PC-3 (cell line): Measurements from ENCODE around the gene PKP2. TPM values are rescaled to one million over a fixed set of nuclear protein-coding genes. Genes with fewer than 3 reads are reported as not detected.

Experiments used
- ATAC-seq: fragments of 200-7000 bp; cut with Tn5 transposase; 2 replicates; pipeline ENCODE4 v1.9.1; 2020; ENCODE audit warnings: mild to moderate bottlenecking, moderate library complexity
- BruUV-seq: library from RNA; stranded (reverse); fragments of 400-500 nt; replicated peaks from 2 replicates; lab custom pipeline; 2021; lab: Mats Ljungman, UMichigan
- CTCF ChIA-PET: fragments of 300-600 bp; sonication (Branson Sonifier 250); formaldehyde crosslinking; loops from one replicate; lab custom pipeline; 2022; ENCODE audit warnings: antibody characterized with exemption; lab: Charles Lee
- POLR2A ChIA-PET: fragments of 300-600 bp; sonication (Branson Sonifier 250); formaldehyde crosslinking; loops from one replicate; lab custom pipeline; 2022; ENCODE audit warnings: antibody characterized with exemption; ENCODE audit not compliant: unreplicated experiment; lab: Charles Lee
- DNase-seq: peaks from one replicate; pipeline ENCODE4 v3.0.0-alpha.2; 2015
- H2AFZ ChIP-seq: fragments of 300-600 bp; sonication (generic); 2 replicates; pipeline ENCODE4 v1.6.0; 2016; ENCODE audit warnings: antibody characterized with exemption, low read length
- H3F3A ChIP-seq: fragments of 300-600 bp; sonication (generic); one replicate; pipeline ENCODE4 v1.6.0; 2017; ENCODE audit warnings: antibody characterized with exemption, low read length, control low read depth, mild to moderate bottlenecking; ENCODE audit not compliant: unreplicated experiment
- H3K27ac ChIP-seq: fragments of 300-600 bp; sonication (generic); 2 replicates; pipeline ENCODE4 v1.5.1; 2016; ENCODE audit warnings: mild to moderate bottlenecking, low read length
- H3K27me3 ChIP-seq: fragments of 300-600 bp; sonication (generic); 2 replicates; pipeline ENCODE4 v1.6.1; 2016; ENCODE audit warnings: low read length, mixed read lengths
- H3K36me3 ChIP-seq: fragments of 300-600 bp; sonication (generic); 2 replicates; pipeline ENCODE4 v1.6.1; 2016; ENCODE audit warnings: low read depth, mixed run types, low read length, mixed read lengths
- H3K4me1 ChIP-seq: fragments of 300-600 bp; sonication (generic); 2 replicates; pipeline ENCODE4 v1.5.1; 2016; ENCODE audit warnings: low read length; ENCODE audit not compliant: insufficient read depth
- H3K4me2 ChIP-seq: fragments of 300-600 bp; sonication (generic); 2 replicates; pipeline ENCODE4 v1.6.0; 2016; ENCODE audit warnings: low read length
- H3K4me3 ChIP-seq: fragments of 300-600 bp; sonication (generic); 2 replicates; pipeline ENCODE4 v1.5.1; 2016; ENCODE audit warnings: mild to moderate bottlenecking, low read length, mixed read lengths
- H3K79me2 ChIP-seq: fragments of 300-600 bp; sonication (generic); 2 replicates; pipeline ENCODE4 v1.6.1; 2017; ENCODE audit warnings: low read length, mixed read lengths
- H3K9ac ChIP-seq: fragments of 300-600 bp; sonication (generic); 2 replicates; pipeline ENCODE4 v1.6.0; 2016; ENCODE audit warnings: mild to moderate bottlenecking, low read length
- H3K9me2 ChIP-seq: fragments of 300-600 bp; sonication (generic); replicated peaks from 2 replicates; pipeline ENCODE4 v1.6.1; 2016; ENCODE audit warnings: mixed run types, low read length, mixed read lengths
- H3K9me3 ChIP-seq: fragments of 300-600 bp; sonication (generic); 2 replicates; pipeline ENCODE4 v1.6.1; 2016; ENCODE audit warnings: low read length, mixed read lengths
- H4K20me1 ChIP-seq: fragments of 300-600 bp; sonication (generic); 2 replicates; pipeline ENCODE4 v1.6.1; 2016; ENCODE audit warnings: low read length, mixed read lengths
- EZH2 ChIP-seq: fragments of 300-600 bp; sonication (generic); IDR thresholded peaks from one replicate; pipeline ENCODE4 v1.6.1; 2017; ENCODE audit warnings: antibody characterized with exemption, mild to moderate bottlenecking, low read length; ENCODE audit not compliant: unreplicated experiment
- EZH2phosphoT487 ChIP-seq: fragments of 300-600 bp; sonication (generic); IDR thresholded peaks from 2 replicates; pipeline ENCODE4 v1.6.1; 2018; ENCODE audit warnings: mild to moderate bottlenecking, antibody characterized with exemption, low read length, borderline replicate concordance
- intact Hi-C: fragments of 100-400 bp; cut with micrococcal nuclease; formaldehyde crosslinking; loops from 2 replicates; pipeline ENCODE4 v1.9.0; 2023
- total RNA-seq: library from RNA; depleted of rRNA; stranded (reverse); fragments of >200 nt; gene quantifications from 2 replicates; pipeline ENCODE4 v1.2.3, GENCODE V29; 2014
- TF ChIP-seq, protein P1 (sequence below): fragments of 300-600 bp; sonication (generic); conservative IDR thresholded peaks from 2 replicates; pipeline ENCODE4 v1.5.1; 2017; ENCODE audit warnings: antibody characterized with exemption, low read depth, mild to moderate bottlenecking, low read length

PKP2 gene
- total RNA-seq, 1 experiment from 2014 or later, result 12.7 TPM

- Histone ChIP-seq H3K4me2 (no peak overlapping the region), H3K9ac (no peak overlapping the region), H3F3A (no peaks in the 10 kb centered on the region), H3K27me3 (no peaks in the 10 kb centered on the region), H3K27ac (no peak overlapping the region), H3K4me1 (peaks cover 12% of the 10 kb centered on the region), H3K79me2 (peaks cover 15% of the 10 kb centered on the region), H3K36me3 (no peaks in the 10 kb centered on the region), H3K9me3 (no peaks in the 10 kb centered on the region), H2AFZ (no peak overlapping the region), H3K4me3 (no peak overlapping the region), H4K20me1 (no peaks in the 10 kb centered on the region), H3K9me2 (no peaks in the 10 kb centered on the region)
- CTCF ChIA-PET, result no interaction called here
- DNase-seq (no peak), ATAC-seq (no peak)
- TF ChIP-seq, protein P1, sequence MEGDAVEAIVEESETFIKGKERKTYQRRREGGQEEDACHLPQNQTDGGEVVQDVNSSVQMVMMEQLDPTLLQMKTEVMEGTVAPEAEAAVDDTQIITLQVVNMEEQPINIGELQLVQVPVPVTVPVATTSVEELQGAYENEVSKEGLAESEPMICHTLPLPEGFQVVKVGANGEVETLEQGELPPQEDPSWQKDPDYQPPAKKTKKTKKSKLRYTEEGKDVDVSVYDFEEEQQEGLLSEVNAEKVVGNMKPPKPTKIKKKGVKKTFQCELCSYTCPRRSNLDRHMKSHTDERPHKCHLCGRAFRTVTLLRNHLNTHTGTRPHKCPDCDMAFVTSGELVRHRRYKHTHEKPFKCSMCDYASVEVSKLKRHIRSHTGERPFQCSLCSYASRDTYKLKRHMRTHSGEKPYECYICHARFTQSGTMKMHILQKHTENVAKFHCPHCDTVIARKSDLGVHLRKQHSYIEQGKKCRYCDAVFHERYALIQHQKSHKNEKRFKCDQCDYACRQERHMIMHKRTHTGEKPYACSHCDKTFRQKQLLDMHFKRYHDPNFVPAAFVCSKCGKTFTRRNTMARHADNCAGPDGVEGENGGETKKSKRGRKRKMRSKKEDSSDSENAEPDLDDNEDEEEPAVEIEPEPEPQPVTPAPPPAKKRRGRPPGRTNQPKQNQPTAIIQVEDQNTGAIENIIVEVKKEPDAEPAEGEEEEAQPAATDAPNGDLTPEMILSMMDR, result no peak
- TF ChIP-seq EZH2, result no peak
- no peak for TF ChIP-seq EZH2phosphoT487
- intact Hi-C loops, result no loop called here
- POLR2A ChIA-PET, result no interaction called here
- BruUV-seq, result no TSS peak
Measured at GRCh38 chr12:32891526-32891925, 5.1 kb downstream of the PKP2 start.

GRCh38 chr12:32889011-32889760 lies 7.4 kb downstream of the PKP2 start:
- H3K79me2 ChIP-seq, result no peaks in the 10 kb centered on the region
- H3K9me2 ChIP-seq, result no peaks in the 10 kb centered on the region
- H3K4me1 ChIP-seq, result peaks cover 6% of the 10 kb centered on the region; the same call in 1 of the 2 replicates
- no peak overlapping the region for H2AFZ ChIP-seq
- BruUV-seq, result no TSS peak
- H3K27me3 ChIP-seq, result no peaks in the 10 kb centered on the region
- no peak overlapping the region for H3K9ac ChIP-seq
- ATAC-seq, result no peak
- intact Hi-C loops, result no loop called here
- TF ChIP-seq, protein P1, result no peak
- TF ChIP-seq EZH2phosphoT487, result no peak
- no peak for TF ChIP-seq EZH2
- no peaks in the 10 kb centered on the region for H4K20me1 ChIP-seq
- no peaks in the 10 kb centered on the region for H3F3A ChIP-seq
- ChIA-PET POLR2A (no interaction called here), CTCF (no interaction called here)
- no peak overlapping the region for H3K4me3 ChIP-seq
- H3K27ac ChIP-seq, result no peak overlapping the region
- DNase-seq, result no peak
- H3K4me2 ChIP-seq, result no peak overlapping the region
- H3K9me3 ChIP-seq, result no peaks in the 10 kb centered on the region
- H3K36me3 ChIP-seq, result no peaks in the 10 kb centered on the region

DNA sequence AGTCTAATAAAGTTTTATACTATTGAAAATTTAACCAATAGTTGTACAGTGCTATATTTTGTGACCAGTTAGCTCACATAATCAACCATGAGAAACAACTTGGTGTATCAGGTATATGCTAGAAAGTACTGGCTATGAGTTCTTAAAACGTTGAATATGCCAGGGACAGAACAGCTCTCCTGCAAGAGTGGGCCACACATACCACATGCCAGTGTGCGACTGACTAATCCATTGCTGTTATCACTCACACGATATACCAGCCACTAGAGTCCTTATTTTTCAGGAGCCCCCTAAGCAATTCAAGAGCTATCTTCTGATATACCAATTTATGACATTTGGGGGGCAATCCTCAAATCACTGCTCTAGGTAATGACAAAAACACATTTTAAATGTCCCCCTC lies 9.5 kb downstream of the PKP2 start:
- Histone ChIP-seq H3K4me1 (peaks cover 5% of the 10 kb centered on the region; the same call in 1 of the 2 replicates), H3K4me2 (no peak overlapping the region), H2AFZ (no peak overlapping the region), H3K27me3 (no peaks in the 10 kb centered on the region), H3K27ac (no peak overlapping the region), H3K4me3 (no peak overlapping the region), H4K20me1 (no peaks in the 10 kb centered on the region), H3K9me2 (no peaks in the 10 kb centered on the region), H3K9ac (no peak overlapping the region), H3K36me3 (no peaks in the 10 kb centered on the region), H3K9me3 (no peaks in the 10 kb centered on the region), H3F3A (no peaks in the 10 kb centered on the region), H3K79me2 (no peaks in the 10 kb centered on the region)
- intact Hi-C loops, result no loop called here
- DNase-seq (no peak), ATAC-seq (no peak)
- ChIA-PET POLR2A (interaction anchor here (0.6 kb wide), 1 partner anchor 121 kb away, joined by 3 read pairs; no protein-coding TSS in a partner anchor), CTCF (no interaction called here)
- TF ChIP-seq, protein P1, result no peak
- no peak for TF ChIP-seq EZH2
- no peak for TF ChIP-seq EZH2phosphoT487
- BruUV-seq, result no TSS peak
